GM19468 (cell line): ENCODE data around the gene GABRA6.
"Not testable (repeated sequence)": the region's sequence is repeated elsewhere in the genome, so short reads cannot be mapped to it uniquely, and the experiment has no call there.

ENCODE experiments used
- ATAC-seq: cut with Tn5 transposase; IDR thresholded peaks from one replicate; pipeline ENCODE4 v1.9.1; 2021; ENCODE audit warnings: mild to moderate bottlenecking, moderate library complexity, moderate number of reproducible peaks; ENCODE audit not compliant: unreplicated experiment; ENCODE audit errors: extremely low read depth

Gene GABRA6

DNA sequence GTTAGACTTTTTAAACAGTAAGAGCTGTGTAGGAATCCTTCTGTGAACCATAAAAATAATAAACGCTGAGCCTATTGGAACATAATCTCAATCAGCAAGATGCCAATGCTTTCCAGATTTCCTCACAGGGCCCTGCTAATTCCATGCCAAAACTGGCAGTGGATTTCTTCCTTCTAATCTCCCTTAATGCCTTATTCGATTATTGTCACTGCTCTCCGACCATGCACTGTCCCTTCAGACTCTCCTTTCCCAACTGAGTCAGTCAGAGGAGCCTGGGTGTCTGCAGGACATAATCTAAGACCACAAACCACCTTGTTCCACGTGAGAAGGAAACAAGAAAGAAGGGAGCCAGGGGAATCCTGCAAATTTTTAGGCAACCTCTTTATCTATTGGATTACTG, at the start of gene GABRA6:
TSS of gene GABRA6 (plus strand) at position 261 of the 400 bp plus-strand sequence. CDS start 269 bp downstream, outside the sequence.
- ATAC-seq: no peak

GRCh38 chr5:161637591-161637990, 47.9 kb upstream of the GABRA6 start:
- ATAC-seq: no peak

DNA sequence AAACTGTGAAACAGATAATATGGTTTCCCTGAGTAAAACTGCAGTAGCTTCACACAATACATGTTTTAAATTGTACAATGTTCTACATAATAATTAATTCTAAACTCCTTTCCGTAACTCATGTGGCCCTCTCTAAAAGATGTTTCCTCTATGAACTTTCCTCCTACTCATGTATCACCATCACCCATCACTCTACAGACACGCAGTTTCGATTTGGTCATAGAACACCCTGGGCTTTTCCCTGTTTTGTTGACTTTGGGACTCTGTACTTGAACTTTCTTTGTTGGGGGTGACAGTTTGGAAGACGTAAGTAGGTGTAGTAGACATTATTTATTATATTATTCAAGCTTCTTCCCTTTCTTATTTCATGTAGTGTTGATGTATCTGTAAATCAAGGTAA, 44.1 kb upstream of the GABRA6 start:
- no peak for ATAC-seq

DNA sequence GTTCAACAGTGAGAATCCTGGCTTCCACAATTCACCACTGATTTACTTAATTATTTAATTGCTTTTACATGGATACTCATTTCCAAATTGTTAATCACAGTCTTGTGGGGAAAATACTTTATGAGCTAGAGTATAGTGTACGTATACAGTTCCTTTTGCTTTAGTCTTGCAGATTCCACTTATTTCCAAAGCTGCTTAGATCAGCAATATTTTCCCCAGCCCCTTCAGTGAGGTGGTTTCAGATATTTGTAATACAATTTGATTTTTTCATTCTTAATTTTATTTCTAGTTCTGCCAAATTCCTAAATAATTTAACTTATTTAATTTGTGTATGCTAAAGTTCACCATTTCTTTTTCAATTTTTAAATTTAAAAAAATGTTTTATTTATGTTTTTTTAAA, 40.3 kb upstream of the GABRA6 start:
- ATAC-seq: no peak

DNA sequence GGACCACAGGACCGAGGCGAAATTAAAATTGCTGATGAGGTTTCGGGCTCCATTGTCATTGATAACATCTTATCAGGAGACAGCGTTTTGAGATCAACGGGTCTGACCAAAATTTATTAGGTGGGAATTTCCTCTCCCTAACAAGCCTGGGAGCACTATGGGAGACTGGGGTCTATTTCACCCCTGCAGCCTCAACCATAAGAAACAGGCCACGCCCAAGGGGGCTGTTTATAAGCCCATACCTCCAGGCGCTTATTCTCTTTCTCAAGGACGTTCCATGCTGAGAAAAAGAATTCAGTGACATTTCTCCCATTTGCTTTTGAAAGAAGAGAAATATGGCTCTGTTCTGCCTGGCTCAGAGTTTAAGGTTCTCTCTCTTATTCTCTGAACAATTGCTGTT, 33.6 kb upstream of the GABRA6 start:
- not testable (repeated sequence) for ATAC-seq

- ATAC-seq: no peak
Observed at GRCh38 chr5:161660806-161661205, 24.7 kb upstream of the GABRA6 start.

- no peak for ATAC-seq
Observed at GRCh38 chr5:161663431-161663830, 22.1 kb upstream of the GABRA6 start.

GRCh38 chr5:161676103-161676502, 9.4 kb upstream of the GABRA6 start:
- ATAC-seq: peak; percentile 80

- ATAC-seq: no peak
Observed at GRCh38 chr5:161686149-161686548, 628 bp downstream of the GABRA6 start.

- no peak for ATAC-seq
Observed at GRCh38 chr5:161686881-161687280, 1.4 kb downstream of the GABRA6 start.

GRCh38 chr5:161687316-161687715, 1.8 kb downstream of the GABRA6 start:
- ATAC-seq: no peak

GRCh38 chr5:161691911-161692310, 6.4 kb downstream of the GABRA6 start:
- no peak for ATAC-seq

DNA sequence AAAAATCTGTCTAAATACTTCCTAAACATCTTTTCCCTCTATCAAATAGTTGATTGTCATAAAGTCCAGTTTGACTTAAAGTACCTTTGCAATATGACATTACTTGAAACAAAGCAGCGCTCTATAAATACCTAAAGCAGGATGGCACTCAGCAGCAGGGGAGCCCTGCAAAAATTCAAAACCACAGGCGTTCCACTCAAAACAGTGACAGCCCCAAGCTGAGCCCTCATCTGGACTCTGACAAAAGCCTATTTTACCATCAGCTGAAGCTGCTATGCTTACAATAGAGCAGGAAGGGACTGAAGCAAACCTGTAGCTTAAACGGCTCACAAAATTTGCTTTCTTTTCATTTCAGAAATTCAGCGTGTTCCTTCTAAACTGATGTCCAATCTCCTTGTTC, 11.5 kb downstream of the GABRA6 start:
- ATAC-seq: no peak

DNA sequence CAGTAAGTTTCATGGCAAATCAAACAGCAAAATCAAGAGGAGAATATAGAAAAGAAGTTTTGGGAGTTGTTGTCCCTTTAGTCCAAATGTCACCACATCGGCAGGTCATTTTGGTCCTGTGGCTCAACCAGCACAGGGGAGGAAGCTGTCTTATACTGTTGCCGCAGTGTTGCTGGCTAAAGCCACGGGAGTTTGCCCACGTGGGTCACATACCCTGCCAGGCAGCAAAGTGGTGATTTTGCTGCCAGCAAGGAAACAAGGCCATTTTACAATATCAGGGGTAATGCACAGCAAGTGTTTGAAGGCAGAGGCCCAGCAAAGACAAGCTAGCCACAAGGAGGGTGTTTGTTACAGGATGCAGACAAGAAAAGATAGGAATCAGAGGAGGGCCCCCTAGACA, 14.5 kb downstream of the GABRA6 start:
- ATAC-seq: no peak

- no peak for ATAC-seq
Observed at GRCh38 chr5:161703528-161703927, 18.0 kb downstream of the GABRA6 start.

DNA sequence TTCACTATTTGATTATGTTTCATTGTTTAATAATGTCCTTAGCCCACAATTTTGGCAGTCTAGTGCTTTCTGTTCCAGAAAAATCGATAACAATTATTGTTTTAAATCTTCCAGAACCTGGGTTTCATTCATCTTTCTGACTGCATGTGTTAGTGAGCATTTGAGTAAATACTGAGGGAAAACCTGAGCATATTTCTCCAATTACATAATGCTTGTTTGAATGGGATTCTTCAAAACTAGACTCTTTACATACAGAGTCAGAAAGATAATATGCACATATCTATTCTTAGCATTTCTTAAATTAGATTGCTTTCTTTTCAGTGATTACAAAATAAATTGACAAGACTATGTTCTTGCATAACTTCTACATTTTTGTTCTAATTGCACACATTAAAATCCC, 21.9 kb downstream of the GABRA6 start:
- no peak for ATAC-seq

DNA sequence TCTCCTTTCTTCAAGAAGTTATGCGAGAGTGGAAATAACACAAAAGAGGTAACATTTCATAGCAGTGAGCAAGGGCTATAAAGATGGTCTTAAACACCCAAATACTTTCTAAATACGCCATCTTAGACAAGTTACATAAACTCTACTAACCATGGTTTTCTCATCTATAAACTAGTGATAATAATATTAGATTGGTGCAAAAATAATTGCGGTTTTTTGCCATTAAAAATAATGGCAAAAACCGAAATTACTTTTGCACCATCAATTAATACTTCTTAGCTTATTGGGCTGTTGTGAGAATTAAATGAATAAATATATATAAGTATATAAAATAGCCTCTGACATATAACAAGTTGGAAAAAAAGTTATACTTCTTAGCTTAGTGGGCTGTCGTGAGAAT, 23.7 kb downstream of the GABRA6 start:
- no peak for ATAC-seq

DNA sequence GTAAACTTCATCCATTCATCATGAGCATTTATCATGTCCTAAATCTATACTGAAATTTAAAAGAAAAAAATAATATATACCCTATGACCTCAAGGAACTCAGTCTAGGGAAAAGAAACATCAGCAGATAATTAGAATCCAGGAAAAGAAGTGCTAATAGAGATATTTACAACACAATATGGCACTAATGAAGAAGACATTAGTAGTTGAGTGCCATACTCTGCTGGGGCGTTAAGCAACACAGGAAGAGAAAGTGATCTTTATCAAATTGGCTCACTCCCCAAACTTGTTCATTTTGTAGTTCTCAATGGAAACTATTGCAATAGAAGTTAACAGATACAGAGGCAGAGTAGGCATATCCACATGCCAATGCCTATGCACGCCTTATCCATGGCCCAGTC, 27.5 kb downstream of the GABRA6 start:
- ATAC-seq: no peak

GRCh38 chr5:161719157-161719556, 33.6 kb downstream of the GABRA6 start:
- ATAC-seq: no peak

GRCh38 chr5:161720460-161720859, 34.9 kb downstream of the GABRA6 start:
- ATAC-seq: no peak

- no peak for ATAC-seq
Observed at GRCh38 chr5:161734741-161735140, 49.2 kb downstream of the GABRA6 start.

DNA sequence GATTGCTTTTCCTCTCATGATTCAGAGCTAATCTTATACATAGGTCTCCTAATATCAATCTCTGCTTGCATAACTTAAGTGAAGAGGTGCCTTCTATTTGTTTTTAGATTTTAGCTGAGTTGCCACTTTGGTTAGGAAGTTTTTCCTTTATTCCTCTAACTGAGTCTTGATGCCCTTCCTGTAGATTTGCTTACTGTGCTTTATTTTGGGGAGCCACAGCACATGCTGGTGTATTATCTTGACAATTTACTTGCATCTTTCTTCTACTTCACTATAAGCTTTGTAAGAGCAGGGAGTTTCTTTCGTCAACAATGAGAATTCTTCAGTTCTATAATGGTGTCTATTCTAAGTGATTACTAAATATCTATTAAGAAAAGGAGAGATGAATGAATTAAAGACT, 54.9 kb downstream of the GABRA6 start:
- ATAC-seq: no peak

GRCh38 chr5:161744276-161744675, 58.8 kb downstream of the GABRA6 start:
- no peak for ATAC-seq
